GM13976 (cell line): Measurements from ENCODE around the gene BCL2L1.

Source experiments
- DNase-seq: peaks from one replicate; pipeline ENCODE4 v3.0.0; 2012; ENCODE audit warnings: low spot score
- in situ Hi-C: fragments of 300-500 bp; cut with MboI; formaldehyde crosslinking; loops from one replicate; pipeline ENCODE4 v1.12.0; 2022; ENCODE audit warnings: low sequenced_read_pairs, mixed read lengths, inconsistent platforms; ENCODE audit not compliant: unreplicated experiment
- TF ChIP-seq, protein P1 (sequence below): IDR thresholded peaks from 2 replicates; pipeline ENCODE4 v1.5.1; 2012; ENCODE audit warnings: borderline replicate concordance, mild to moderate bottlenecking; ENCODE audit not compliant: insufficient read depth; ENCODE audit errors: extremely low read depth, missing control alignments, control extremely low read depth

The BCL2L1 gene

DNA sequence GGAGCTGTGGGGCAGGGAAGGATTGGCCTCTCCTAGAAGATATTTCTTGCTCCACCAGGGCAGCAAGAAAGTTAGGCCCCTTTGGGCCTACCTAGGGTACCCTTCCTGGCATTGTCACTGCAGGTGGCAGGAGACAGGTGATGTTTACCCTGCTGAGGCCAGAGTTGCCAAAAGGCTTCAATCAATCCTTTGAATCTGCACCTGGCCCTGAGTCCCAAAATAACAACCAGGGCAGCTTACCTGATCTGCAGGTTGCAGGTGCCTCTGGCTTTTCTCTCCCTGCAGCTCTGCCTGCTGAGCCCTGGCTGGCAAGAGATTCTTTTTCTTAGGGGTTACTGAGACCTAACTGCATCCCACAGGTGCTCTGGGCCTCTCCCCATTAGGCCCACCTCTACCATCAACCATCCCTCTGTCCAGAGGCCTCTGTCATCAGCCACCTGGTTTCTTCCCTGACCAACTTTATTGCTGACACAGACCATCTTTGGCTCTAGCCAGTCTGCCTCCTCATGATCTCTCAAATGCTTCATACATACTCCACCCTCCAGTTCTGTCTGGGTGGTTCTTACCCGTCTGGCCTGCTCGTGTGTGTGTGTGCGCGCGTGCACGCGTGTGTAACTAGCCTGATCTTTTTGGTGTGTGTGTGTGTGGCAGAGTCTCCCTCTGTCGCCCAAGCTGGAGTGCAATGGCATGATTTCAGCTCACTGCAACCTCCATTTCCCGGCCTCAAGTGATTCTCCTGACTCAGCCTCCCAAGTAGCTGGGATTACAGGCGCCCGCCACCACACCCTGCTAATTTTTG, 13.7 kb downstream of the BCL2L1 start:
- in situ Hi-C loops = no loop called here
- TF ChIP-seq, protein P1, sequence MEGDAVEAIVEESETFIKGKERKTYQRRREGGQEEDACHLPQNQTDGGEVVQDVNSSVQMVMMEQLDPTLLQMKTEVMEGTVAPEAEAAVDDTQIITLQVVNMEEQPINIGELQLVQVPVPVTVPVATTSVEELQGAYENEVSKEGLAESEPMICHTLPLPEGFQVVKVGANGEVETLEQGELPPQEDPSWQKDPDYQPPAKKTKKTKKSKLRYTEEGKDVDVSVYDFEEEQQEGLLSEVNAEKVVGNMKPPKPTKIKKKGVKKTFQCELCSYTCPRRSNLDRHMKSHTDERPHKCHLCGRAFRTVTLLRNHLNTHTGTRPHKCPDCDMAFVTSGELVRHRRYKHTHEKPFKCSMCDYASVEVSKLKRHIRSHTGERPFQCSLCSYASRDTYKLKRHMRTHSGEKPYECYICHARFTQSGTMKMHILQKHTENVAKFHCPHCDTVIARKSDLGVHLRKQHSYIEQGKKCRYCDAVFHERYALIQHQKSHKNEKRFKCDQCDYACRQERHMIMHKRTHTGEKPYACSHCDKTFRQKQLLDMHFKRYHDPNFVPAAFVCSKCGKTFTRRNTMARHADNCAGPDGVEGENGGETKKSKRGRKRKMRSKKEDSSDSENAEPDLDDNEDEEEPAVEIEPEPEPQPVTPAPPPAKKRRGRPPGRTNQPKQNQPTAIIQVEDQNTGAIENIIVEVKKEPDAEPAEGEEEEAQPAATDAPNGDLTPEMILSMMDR = no peak
- DNase-seq = no peak

DNA sequence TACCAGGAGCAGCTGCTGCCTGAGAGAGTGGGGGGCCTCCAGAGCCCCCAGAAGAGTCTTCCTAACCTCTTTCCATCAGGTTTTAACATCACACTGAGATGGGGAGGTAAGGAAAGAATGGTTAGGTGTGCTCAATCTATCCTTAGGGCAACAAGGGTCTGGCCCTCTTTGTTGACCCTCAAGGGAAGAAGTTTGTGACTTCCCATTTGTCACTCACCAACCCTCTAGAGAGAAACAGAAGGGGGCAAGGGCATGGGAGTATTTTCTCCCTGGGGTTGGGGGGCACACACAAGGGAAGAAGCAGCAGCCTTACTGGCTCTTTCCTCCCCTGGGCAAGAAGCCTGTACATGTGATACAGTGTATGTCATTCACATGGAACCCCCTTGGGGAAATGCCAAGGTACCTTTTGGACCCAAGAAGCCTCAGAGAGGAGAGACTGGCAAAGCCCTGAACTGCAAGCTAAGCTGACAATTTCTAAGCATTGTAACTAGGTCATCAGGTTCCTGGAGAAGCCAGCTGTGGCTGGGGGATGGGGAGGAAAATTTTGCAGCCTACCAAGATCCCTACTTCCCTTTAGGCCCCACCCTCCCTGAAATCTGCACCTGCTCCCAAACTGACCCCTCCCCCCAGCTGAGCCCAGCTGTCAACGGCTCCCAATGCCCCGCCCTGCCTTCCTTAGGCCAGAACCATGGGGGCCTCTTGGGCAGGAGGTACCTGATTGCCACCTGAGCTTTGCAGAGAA, 14.5 kb downstream of the BCL2L1 start:
- DNase-seq = no peak

DNA sequence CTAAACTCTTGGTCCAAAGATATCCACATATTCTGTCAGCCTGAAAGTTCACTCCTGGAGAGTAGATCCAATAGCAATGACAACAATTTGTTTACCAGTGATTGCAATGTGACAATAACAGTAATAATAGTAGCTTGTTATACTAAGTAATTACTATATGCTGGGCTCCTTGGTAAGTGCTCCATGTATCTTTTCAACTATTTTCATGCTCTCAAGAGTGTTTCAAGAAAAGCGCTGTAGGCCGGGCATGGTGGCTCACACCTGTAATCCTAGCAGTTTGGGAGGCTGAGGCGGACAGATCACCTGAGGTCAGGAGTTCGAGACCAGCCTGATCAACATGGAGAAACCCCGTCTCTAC, 15.4 kb downstream of the BCL2L1 start:
- in situ Hi-C loops = no loop called here
- no peak for DNase-seq
- TF ChIP-seq, protein P1 = no peak

More for the DNA sequence above, 14.5 kb downstream of the BCL2L1 start:
- TF ChIP-seq, protein P1 = no peak
- in situ Hi-C loops = no loop called here

DNA sequence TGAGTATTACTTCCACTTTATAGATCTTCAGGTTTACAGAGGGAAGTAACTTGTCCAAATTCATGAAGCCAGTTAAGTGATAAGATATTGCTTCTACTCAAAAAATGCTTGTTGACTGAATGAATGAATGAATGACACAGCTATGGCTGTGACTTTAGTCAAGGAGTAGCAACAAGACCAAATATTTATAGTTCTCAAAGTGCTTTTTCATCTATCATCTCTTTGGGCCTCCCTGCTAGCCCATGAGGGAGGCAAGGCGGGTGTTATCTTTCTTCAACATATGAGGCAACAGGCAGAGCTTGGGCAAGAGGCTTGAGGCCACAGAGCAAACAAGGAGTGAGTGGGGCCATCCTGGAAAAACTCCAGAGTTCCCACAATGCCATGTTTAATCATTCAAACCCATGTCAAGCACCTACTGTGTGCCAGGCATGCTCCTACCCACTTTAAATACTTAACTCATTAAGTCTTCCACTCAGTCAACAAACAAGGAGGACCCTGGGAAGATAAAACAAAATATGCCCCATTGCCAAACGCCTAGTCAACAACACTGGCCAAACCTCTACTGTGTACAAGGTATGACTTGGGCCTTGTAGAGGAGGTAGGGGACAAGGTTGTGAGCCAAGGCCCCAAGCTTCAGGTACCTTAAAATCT, 15.9 kb downstream of the BCL2L1 start:
- DNase-seq = no peak
- in situ Hi-C loops = no loop called here
- TF ChIP-seq, protein P1 = no peak

DNA sequence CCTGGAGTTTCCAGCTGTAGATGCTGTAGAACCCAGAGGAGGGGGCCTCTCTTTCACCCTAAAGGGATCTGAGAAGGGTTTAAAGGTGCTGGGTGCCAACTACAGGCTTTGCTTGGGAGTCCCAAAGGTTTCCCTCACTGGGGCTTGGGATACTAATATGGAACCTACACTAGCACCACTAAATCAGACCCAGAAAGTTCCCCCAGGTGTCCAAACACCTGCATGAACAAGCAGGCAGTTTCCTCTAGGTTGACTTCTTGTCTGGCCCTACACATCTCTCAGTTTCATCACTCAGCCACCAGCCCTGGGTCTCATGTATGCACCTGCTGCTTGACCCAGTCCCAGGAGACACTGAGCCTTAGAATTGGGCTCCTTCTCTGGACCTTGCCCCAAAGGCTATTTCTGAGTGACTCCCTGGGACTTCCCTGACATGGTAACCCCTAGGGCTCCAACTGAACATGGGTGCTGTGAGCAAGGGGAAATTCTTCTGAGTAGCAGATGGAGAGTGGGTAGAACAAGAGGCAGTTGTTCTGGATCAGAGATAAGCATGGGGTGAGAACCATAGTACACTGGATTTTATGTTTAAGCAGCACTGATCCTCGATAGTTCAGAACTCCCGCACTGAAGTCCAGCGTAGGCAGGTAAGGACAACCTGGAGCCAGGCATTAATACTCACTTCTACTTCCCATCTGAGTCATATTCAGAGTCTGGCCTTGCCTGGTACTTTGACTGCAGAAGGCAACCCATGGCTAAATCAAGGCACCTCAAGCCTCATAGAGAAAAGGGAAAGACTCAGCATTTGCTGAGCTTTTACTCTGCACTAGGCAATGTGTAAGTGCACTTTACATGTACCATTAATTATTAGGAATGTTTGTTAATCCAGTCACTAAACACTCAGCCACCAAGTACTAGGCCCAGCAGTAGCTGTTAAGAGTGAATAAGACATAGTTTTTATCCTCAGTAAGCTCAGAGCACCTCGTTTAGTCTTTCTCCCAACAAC, 16.8 kb downstream of the BCL2L1 start:
- no peak for DNase-seq
- in situ Hi-C loops = no loop called here

More for the DNA sequence above, 16.8 kb downstream of the BCL2L1 start:
- TF ChIP-seq, protein P1 = no peak
